OCI-LY1 (cell line): ENCODE results near the gene IGFN1.

Experiments used
- EZH2 ChIP-seq: fragments of 200-600 bp; sonication (generic), shearing (Covaris generic); IDR thresholded peaks from 2 replicates; pipeline ENCODE4 v1.8.0; 2017; ENCODE audit warnings: borderline replicate concordance, mixed run types, mild to moderate bottlenecking, antibody characterized with exemption, low read length, moderate library complexity, mixed read lengths
- TF ChIP-seq, protein P1 (sequence below): fragments of 200-600 bp; sonication (generic), shearing (Covaris generic); IDR thresholded peaks from 2 replicates; pipeline ENCODE4 v1.5.1; 2017; ENCODE audit warnings: mild to moderate bottlenecking, antibody characterized with exemption, low read length, moderate library complexity, mixed read lengths

DNA sequence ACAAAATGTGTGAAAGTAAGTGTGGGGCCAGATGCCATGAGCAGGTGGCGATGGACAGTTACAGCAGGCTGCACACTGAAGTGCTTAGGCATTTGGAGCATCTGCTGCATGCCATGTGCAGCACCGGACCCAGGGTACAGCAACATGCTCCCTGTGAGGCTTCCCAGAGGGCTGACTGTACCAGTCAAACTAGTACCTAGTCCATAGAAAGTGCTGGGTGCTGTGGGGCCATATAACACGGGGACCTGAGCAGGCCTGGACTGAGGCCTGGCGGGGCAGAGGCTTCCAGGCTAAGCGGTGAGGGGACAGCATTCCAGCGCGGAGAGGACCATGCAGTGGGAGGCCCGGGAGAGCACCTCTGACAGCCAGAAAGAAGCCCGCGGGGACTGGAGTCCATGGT lies 62.8 kb downstream of the IGFN1 start:
- TF ChIP-seq, protein P1, sequence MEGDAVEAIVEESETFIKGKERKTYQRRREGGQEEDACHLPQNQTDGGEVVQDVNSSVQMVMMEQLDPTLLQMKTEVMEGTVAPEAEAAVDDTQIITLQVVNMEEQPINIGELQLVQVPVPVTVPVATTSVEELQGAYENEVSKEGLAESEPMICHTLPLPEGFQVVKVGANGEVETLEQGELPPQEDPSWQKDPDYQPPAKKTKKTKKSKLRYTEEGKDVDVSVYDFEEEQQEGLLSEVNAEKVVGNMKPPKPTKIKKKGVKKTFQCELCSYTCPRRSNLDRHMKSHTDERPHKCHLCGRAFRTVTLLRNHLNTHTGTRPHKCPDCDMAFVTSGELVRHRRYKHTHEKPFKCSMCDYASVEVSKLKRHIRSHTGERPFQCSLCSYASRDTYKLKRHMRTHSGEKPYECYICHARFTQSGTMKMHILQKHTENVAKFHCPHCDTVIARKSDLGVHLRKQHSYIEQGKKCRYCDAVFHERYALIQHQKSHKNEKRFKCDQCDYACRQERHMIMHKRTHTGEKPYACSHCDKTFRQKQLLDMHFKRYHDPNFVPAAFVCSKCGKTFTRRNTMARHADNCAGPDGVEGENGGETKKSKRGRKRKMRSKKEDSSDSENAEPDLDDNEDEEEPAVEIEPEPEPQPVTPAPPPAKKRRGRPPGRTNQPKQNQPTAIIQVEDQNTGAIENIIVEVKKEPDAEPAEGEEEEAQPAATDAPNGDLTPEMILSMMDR, result no peak
- no peak for TF ChIP-seq EZH2
